Trophoblast cell (in vitro differentiated cells and primary cell): Measurements from ENCODE around the gene TCF7L1.

ENCODE experiments used
- DNase-seq, 2 donors: peaks; one replicate each; pipeline ENCODE4 v3.0.0-alpha.2; 2016
- H2AFZ ChIP-seq: 2 replicates; pipeline ENCODE4 v1.6.1; 2013; ENCODE audit warnings: low read length, moderate library complexity, mild to moderate bottlenecking; ENCODE audit not compliant: insufficient read depth, poor library complexity
- H2AK5ac ChIP-seq: 2 replicates; pipeline ENCODE4 v1.6.1; 2013; ENCODE audit warnings: mild to moderate bottlenecking, low read length
- H2BK120ac ChIP-seq: 2 replicates; pipeline ENCODE4 v1.6.1; 2013; ENCODE audit warnings: low read length, mild to moderate bottlenecking, moderate library complexity; ENCODE audit not compliant: insufficient read depth, poor library complexity
- H2BK12ac ChIP-seq: 2 replicates; pipeline ENCODE4 v1.6.1; 2013; ENCODE audit warnings: mild to moderate bottlenecking, low read length, moderate library complexity
- H2BK5ac ChIP-seq: 2 replicates; pipeline ENCODE4 v1.6.1; 2013; ENCODE audit warnings: low read length, low read depth, moderate library complexity, mild to moderate bottlenecking; ENCODE audit not compliant: poor library complexity
- H3K14ac ChIP-seq: 2 replicates; pipeline ENCODE4 v1.6.1; 2013; ENCODE audit warnings: mild to moderate bottlenecking, low read length
- H3K18ac ChIP-seq: 2 replicates; pipeline ENCODE4 v1.6.1; 2013; ENCODE audit warnings: mild to moderate bottlenecking, low read length
- H3K23ac ChIP-seq: 2 replicates; pipeline ENCODE4 v1.6.1; 2013; ENCODE audit warnings: low read length
- H3K27ac ChIP-seq: 2 replicates; pipeline ENCODE4 v1.5.1; 2013; ENCODE audit warnings: low read depth, mild to moderate bottlenecking, inconsistent platforms, low read length, moderate library complexity
- H3K27me3 ChIP-seq: 2 replicates; pipeline ENCODE4 v1.6.1; 2013; ENCODE audit warnings: inconsistent platforms, mild to moderate bottlenecking, low read length, moderate library complexity; ENCODE audit not compliant: insufficient read depth
- H3K36me3 ChIP-seq, 2 experiments: 1 replicate in 1 of 2; 2 replicates in 1 of 2; pipeline ENCODE4 v1.6.1; 2013; ENCODE audit warnings: low read length in 2 of 2, mild to moderate bottlenecking in 2 of 2, moderate library complexity in 1 of 2; ENCODE audit not compliant: insufficient read depth in 2 of 2, control insufficient read depth in 1 of 2
- H3K4ac ChIP-seq: 2 replicates; pipeline ENCODE4 v1.6.1; 2013; ENCODE audit warnings: low read depth, mild to moderate bottlenecking, low read length, moderate library complexity
- H3K4me1 ChIP-seq, 2 experiments: 1 replicate in 1 of 2; 2 replicates in 1 of 2; pipeline ENCODE4 v1.6.1; 2013; ENCODE audit warnings: low read length in 2 of 2, mild to moderate bottlenecking in 2 of 2, moderate library complexity in 1 of 2; ENCODE audit not compliant: insufficient read depth in 2 of 2, control insufficient read depth in 1 of 2
- H3K4me2 ChIP-seq: 2 replicates; pipeline ENCODE4 v1.6.1; 2013; ENCODE audit warnings: inconsistent platforms, mild to moderate bottlenecking, low read length, moderate library complexity
- H3K4me3 ChIP-seq: 2 replicates; pipeline ENCODE4 v1.5.1; 2013; ENCODE audit warnings: mild to moderate bottlenecking, low read depth, low read length, inconsistent platforms
- H3K79me1 ChIP-seq: one replicate; pipeline ENCODE4 v1.6.1; 2013; ENCODE audit warnings: low read length
- H3K79me2 ChIP-seq: 2 replicates; pipeline ENCODE4 v1.6.1; 2013; ENCODE audit warnings: low read length, mild to moderate bottlenecking; ENCODE audit not compliant: control insufficient read depth, insufficient read depth, poor library complexity
- H3K9ac ChIP-seq: 2 replicates; pipeline ENCODE4 v1.6.1; 2013; ENCODE audit warnings: mild to moderate bottlenecking, low read length
- H3K9me3 ChIP-seq: 2 replicates; pipeline ENCODE4 v1.6.1; 2013; ENCODE audit warnings: low read depth, mild to moderate bottlenecking, control low read depth, inconsistent platforms, low read length; ENCODE audit not compliant: insufficient read depth
- H4K12ac ChIP-seq: 2 replicates; pipeline ENCODE4 v1.6.1; 2013; ENCODE audit warnings: low read depth, mild to moderate bottlenecking, low read length, moderate library complexity
- H4K8ac ChIP-seq: 2 replicates; pipeline ENCODE4 v1.6.1; 2013; ENCODE audit warnings: low read depth, mild to moderate bottlenecking, low read length, moderate library complexity
- H4K91ac ChIP-seq: one replicate; pipeline ENCODE4 v1.6.1; 2013; ENCODE audit warnings: low read depth, mild to moderate bottlenecking, low read length, moderate library complexity
- WGBS: extraction: QIAGEN DNeasy Blood & Tissue Kit; methylation state at CpG from one replicate; pipeline ENCODE4 v1.1.7; 2013; ENCODE audit warnings: missing lambda C conversion rate; ENCODE audit not compliant: insufficient read length, insufficient coverage; ENCODE audit errors: extremely low coverage; 5-methylcytosine and 5-hydroxymethylcytosine counted together

TCF7L1 gene

GRCh38 chr2:85354286-85355072, 221.3 kb downstream of the TCF7L1 start, which contains the start of the genes ELMOD3 and RETSAT:
Gene ELMOD3, plus strand, starts transcription at chr2:85354769. Its CDS starts 2,430 bp downstream, at chr2:85357199.
Gene RETSAT, minus strand, starts transcription at chr2:85354528. Its CDS starts 21 bp downstream, at chr2:85354507.
- Histone ChIP-seq H3K18ac (peak within 1 kb of the TSS; percentile 83), H2AK5ac (no peak within 1 kb of the TSS), H3K79me2 (peaks cover 2% of the 10 kb centered on the region), H4K8ac (peak within 1 kb of the TSS; percentile 97), H2BK5ac (peak within 1 kb of the TSS; percentile 53), H2BK12ac (no peak within 1 kb of the TSS), H3K4me2 (peak within 1 kb of the TSS; percentile 92), H2BK120ac (no peak within 1 kb of the TSS), H4K91ac (peak within 1 kb of the TSS; percentile 67), H3K27me3 (no peaks in the 10 kb centered on the region), H4K12ac (peak within 1 kb of the TSS; percentile 94), H2AFZ (peak within 1 kb of the TSS; percentile 64), H3K23ac (no peak within 1 kb of the TSS), H3K4me3 (peak within 1 kb of the TSS; percentile 82), H3K36me3 (peaks cover 11 to 29% of the 10 kb centered on the region in 2 experiments), H3K27ac (peak within 1 kb of the TSS; percentile 24), H3K14ac (peak within 1 kb of the TSS; percentile 87), H3K9me3 (no peaks in the 10 kb centered on the region), H3K4me1 (peaks cover 0 to 4% of the 10 kb centered on the region in 2 experiments), H3K79me1 (peaks cover 2% of the 10 kb centered on the region), H3K4ac (peak within 1 kb of the TSS; percentile 48), H3K9ac (peak within 1 kb of the TSS; percentile 89)
- peak; percentile 99 for DNase-seq
- no CpG with 5 or more reads among the region's 42 CpGs for WGBS

DNA sequence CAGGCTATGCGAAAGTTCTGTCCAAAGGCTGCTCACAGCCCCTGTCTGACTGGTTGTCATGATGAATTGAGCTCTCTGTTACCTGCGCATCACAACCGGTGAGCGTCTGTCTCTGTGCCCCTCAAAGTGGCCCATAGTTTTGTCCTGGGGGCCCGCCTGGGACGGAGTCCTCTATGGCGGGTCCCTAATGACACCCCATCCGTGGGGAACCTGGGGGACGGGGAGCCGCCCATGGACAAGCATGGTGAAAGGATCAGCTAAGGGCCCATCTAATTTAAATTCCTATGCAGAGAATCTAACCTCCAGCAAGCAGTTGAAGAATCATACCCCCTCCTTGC, 221.8 kb downstream of the TCF7L1 start:
- no peak overlapping the region for H2AK5ac ChIP-seq
- H4K8ac ChIP-seq, result peak overlapping the region; percentile 97
- H3K9me3 ChIP-seq, result no peaks in the 10 kb centered on the region
- H4K91ac ChIP-seq, result peak overlapping the region; percentile 67
- no peak overlapping the region for H2BK120ac ChIP-seq
- peak overlapping the region; percentile 82 for H3K4me3 ChIP-seq
- no peak overlapping the region for H2BK5ac ChIP-seq
- no peak for DNase-seq
- H3K4ac ChIP-seq, result peak overlapping the region; percentile 48
- no peak overlapping the region for H3K27ac ChIP-seq
- peak overlapping the region; percentile 94 for H4K12ac ChIP-seq
- peak overlapping the region; percentile 87 for H3K14ac ChIP-seq
- H3K18ac ChIP-seq, result peak overlapping the region; percentile 83
- peaks cover 2% of the 10 kb centered on the region for H3K79me2 ChIP-seq
- peak overlapping the region; percentile 89 for H3K9ac ChIP-seq
- peak overlapping the region; percentile 64 for H2AFZ ChIP-seq
- no peaks in the 10 kb centered on the region for H3K27me3 ChIP-seq
- no peak overlapping the region for H2BK12ac ChIP-seq
- H3K4me1 ChIP-seq, result peaks cover 0 to 4% of the 10 kb centered on the region in 2 experiments
- H3K36me3 ChIP-seq, result peaks cover 6 to 26% of the 10 kb centered on the region in 2 experiments
- peak overlapping the region; percentile 62 for H3K4me2 ChIP-seq
- peaks cover 2% of the 10 kb centered on the region for H3K79me1 ChIP-seq
- no peak overlapping the region for H3K23ac ChIP-seq
- WGBS, result no CpG with 5 or more reads among the region's 10 CpGs

- Histone ChIP-seq H3K4ac (no peak overlapping the region), H3K79me2 (peaks cover 2% of the 10 kb centered on the region), H3K27ac (no peak overlapping the region), H2BK120ac (no peak overlapping the region), H3K4me1 (peaks cover 0 to 4% of the 10 kb centered on the region in 2 experiments), H3K23ac (no peak overlapping the region), H3K14ac (no peak overlapping the region), H3K18ac (no peak overlapping the region), H3K9ac (no peak overlapping the region), H3K79me1 (peaks cover 2% of the 10 kb centered on the region), H3K4me2 (peak overlapping the region; percentile 62), H2BK12ac (no peak overlapping the region), H2BK5ac (no peak overlapping the region), H3K9me3 (no peaks in the 10 kb centered on the region), H4K8ac (no peak overlapping the region), H2AFZ (no peak overlapping the region), H2AK5ac (no peak overlapping the region), H4K91ac (no peak overlapping the region), H4K12ac (no peak overlapping the region), H3K4me3 (no peak overlapping the region), H3K27me3 (no peaks in the 10 kb centered on the region), H3K36me3 (peaks cover 3 to 22% of the 10 kb centered on the region in 2 experiments)
- WGBS, result no CpG with 5 or more reads among the region's 3 CpGs
- DNase-seq, result no peak
Measured at GRCh38 chr2:85355521-85355920, 222.3 kb downstream of the TCF7L1 start.

DNA sequence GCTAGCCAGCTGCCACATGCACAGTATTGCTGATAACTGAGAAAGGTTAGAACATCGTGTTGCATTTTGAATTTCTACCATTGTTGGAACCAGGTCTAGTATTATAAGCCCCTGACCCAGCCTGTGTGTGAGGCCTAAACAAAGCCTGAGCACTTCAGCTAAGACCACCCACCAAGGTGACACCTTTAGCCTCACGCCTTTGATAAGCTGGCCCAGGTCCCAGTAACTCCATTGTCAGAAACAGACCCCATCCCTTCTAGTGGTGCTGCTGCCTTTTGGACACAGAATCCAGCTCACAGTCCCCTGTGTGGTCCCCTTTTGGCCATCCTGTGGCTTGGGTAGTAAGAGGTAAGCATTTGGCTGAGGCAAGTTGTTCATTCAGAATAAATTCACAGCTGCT, 223.0 kb downstream of the TCF7L1 start:
- no peak overlapping the region for H2BK120ac ChIP-seq
- no peak overlapping the region for H3K18ac ChIP-seq
- no peak overlapping the region for H2BK12ac ChIP-seq
- H3K79me2 ChIP-seq, result peaks cover 2% of the 10 kb centered on the region
- no CpG with 5 or more reads among the region's 2 CpGs for WGBS
- H3K4me3 ChIP-seq, result no peak overlapping the region
- H3K79me1 ChIP-seq, result peaks cover 2% of the 10 kb centered on the region
- H4K12ac ChIP-seq, result no peak overlapping the region
- H3K27me3 ChIP-seq, result no peaks in the 10 kb centered on the region
- H3K4me2 ChIP-seq, result no peak overlapping the region
- H2BK5ac ChIP-seq, result no peak overlapping the region
- peaks cover 0 to 4% of the 10 kb centered on the region in 2 experiments for H3K4me1 ChIP-seq
- H2AFZ ChIP-seq, result no peak overlapping the region
- no peak overlapping the region for H3K23ac ChIP-seq
- no peak overlapping the region for H3K9ac ChIP-seq
- H4K8ac ChIP-seq, result no peak overlapping the region
- H3K4ac ChIP-seq, result no peak overlapping the region
- H3K14ac ChIP-seq, result no peak overlapping the region
- no peak overlapping the region for H2AK5ac ChIP-seq
- no peak for DNase-seq
- no peak overlapping the region for H3K27ac ChIP-seq
- H4K91ac ChIP-seq, result no peak overlapping the region
- no peaks in the 10 kb centered on the region for H3K9me3 ChIP-seq
- peaks cover 2 to 17% of the 10 kb centered on the region in 2 experiments for H3K36me3 ChIP-seq
